Tibial nerve (tissue), 3 donors: ENCODE results near the gene FLCN.

ENCODE experiments used
- CTCF ChIP-seq, 5 experiments: fragments of 200-600 bp in 3 of 5; fragments of 450-650 bp in 2 of 5; sonication (generic) in 3 of 5; IDR thresholded peaks; one replicate each; pipeline ENCODE4 v1.5.1; 2016 to 2019; ENCODE audit warnings: antibody characterized with exemption in 5 of 5, mild to moderate bottlenecking in 3 of 5, moderate library complexity in 2 of 5
- POLR2A ChIP-seq, 2 donors: fragments of 450-650 bp; IDR thresholded peaks; one replicate each; pipeline ENCODE4 v1.6.1; 2017; ENCODE audit warnings: antibody characterized with exemption in 2 of 2, mild to moderate bottlenecking in 2 of 2, moderate library complexity in 2 of 2

- TF ChIP-seq CTCF (IDR thresholded peaks at IDR 0.05): no peak
- no peak for TF ChIP-seq POLR2A (IDR thresholded peaks at IDR 0.05)
These were observed 39.0 kb upstream of the FLCN start for GRCh38 chr17:17275971-17276370.
